GM18861 (cell line): ENCODE results near the gene RHEX.

ENCODE experiments used
- ATAC-seq: cut with Tn5 transposase; IDR thresholded peaks from one replicate; pipeline ENCODE4 v1.9.1; 2021; ENCODE audit not compliant: unreplicated experiment

The RHEX gene

GRCh38 chr1:206114692-206115640 is 62.0 kb downstream of the RHEX start:
- no peak for ATAC-seq

GRCh38 chr1:206115791-206116190 is 62.8 kb downstream of the RHEX start:
- ATAC-seq, result no peak

GRCh38 chr1:206116191-206116872 is 63.4 kb downstream of the RHEX start:
- ATAC-seq, result no peak

- ATAC-seq, result no peak
These were observed 63.8 kb downstream of the RHEX start for GRCh38 chr1:206116873-206117150.

- ATAC-seq, result no peak
These were observed 64.4 kb downstream of the RHEX start, which contains the start of gene AVPR1B for GRCh38 chr1:206117151-206117948. AVPR1B (minus strand) TSS chr1:206117388; CDS start chr1:206116890, 498 bp downstream.

- no peak for ATAC-seq
These were observed 67.4 kb downstream of the RHEX start for GRCh38 chr1:206120406-206120805.

- ATAC-seq, result no peak
These were observed 68.3 kb downstream of the RHEX start for GRCh38 chr1:206121269-206121668.

- no peak for ATAC-seq
These were observed 69.7 kb downstream of the RHEX start for GRCh38 chr1:206122686-206123085.

GRCh38 chr1:206125346-206125745 is 72.4 kb downstream of the RHEX start:
- no peak for ATAC-seq

GRCh38 chr1:206127336-206127735 is 74.4 kb downstream of the RHEX start:
- no peak for ATAC-seq

GRCh38 chr1:206128196-206128595 is 75.2 kb downstream of the RHEX start:
- no peak for ATAC-seq

GRCh38 chr1:206131037-206131436 is 78.1 kb downstream of the RHEX start:
- no peak for ATAC-seq

GRCh38 chr1:206133751-206134415 is 80.9 kb downstream of the RHEX start:
- no peak for ATAC-seq

- no peak for ATAC-seq
These were observed 82.3 kb downstream of the RHEX start for GRCh38 chr1:206135248-206135647.

GRCh38 chr1:206136241-206136640 is 83.3 kb downstream of the RHEX start:
- ATAC-seq, result no peak

GRCh38 chr1:206142011-206142410 is 89.0 kb downstream of the RHEX start:
- no peak for ATAC-seq

- ATAC-seq, result no peak
These were observed 89.8 kb downstream of the RHEX start for GRCh38 chr1:206142770-206143169.

GRCh38 chr1:206143537-206144172 is 90.7 kb downstream of the RHEX start:
- ATAC-seq, result no peak

GRCh38 chr1:206144605-206145004 is 91.6 kb downstream of the RHEX start:
- no peak for ATAC-seq

GRCh38 chr1:206145771-206146290 is 92.9 kb downstream of the RHEX start:
- no peak for ATAC-seq
